K562 (cell line): ENCODE data around the gene CEP41. TPM values are rescaled to one million over a fixed set of nuclear protein-coding genes. Genes with fewer than 3 reads are reported as not detected.

ENCODE experiments used
- MCM5 ChIP-seq: fragments of 450-650 bp; IDR thresholded peaks from 2 replicates; pipeline ENCODE4 v1.6.1; 2016; ENCODE audit warnings: low read depth
- NR1H2 ChIP-seq: sonication (generic); formaldehyde crosslinking; IDR thresholded peaks from 2 replicates; pipeline ENCODE4 v1.4.0; 2020; ENCODE audit warnings: mild to moderate bottlenecking, missing genetic modification reagents
- NR3C1 ChIP-seq: sonication (generic); formaldehyde crosslinking; IDR thresholded peaks from 2 replicates; pipeline ENCODE4 v1.8.1; 2022; ENCODE audit warnings: missing genetic modification reagents
- PML ChIP-seq: IDR thresholded peaks from 2 replicates; pipeline ENCODE4 v1.6.1; 2012; ENCODE audit warnings: low read length, inconsistent platforms
- SIX5 ChIP-seq, 2 experiments: IDR thresholded peaks; 2 replicates each; pipeline ENCODE4 v1.6.1; 2011; ENCODE audit warnings: low read length in 2 of 2, borderline replicate concordance in 1 of 2, low read depth in 1 of 2, mild to moderate bottlenecking in 1 of 2, moderate library complexity in 1 of 2; ENCODE audit not compliant: insufficient read depth in 1 of 2
- SRSF7 ChIP-seq: fragments of 200-400 bp; formaldehyde crosslinking; optimal IDR thresholded peaks from 2 replicates; pipeline ENCODE3; 2017; ENCODE audit warnings: mild to moderate bottlenecking, low read depth, low read length
- ZNF561 ChIP-seq: fragments of 450-650 bp; formaldehyde crosslinking; conservative IDR thresholded peaks from 2 replicates; pipeline ENCODE4 v1.4.0; 2020; ENCODE audit warnings: mild to moderate bottlenecking, moderate library complexity
- ZNF586 ChIP-seq: fragments of 450-650 bp; formaldehyde crosslinking; conservative IDR thresholded peaks from 2 replicates; pipeline ENCODE4 v1.4.0; 2020; ENCODE audit warnings: mild to moderate bottlenecking, moderate library complexity
- polyA plus RNA-seq, 8 experiments: library from polyadenylated mRNA; depleted of rRNA in 4 of 8; stranded (reverse) in 5 of 8; unstranded in 3 of 8; fragments of >200 nt; fragmentation: Nextera tagmentation in 2 of 8; fragmentation: Illumina TruSeq in 1 of 8; extraction: Ambion mirVana in 2 of 8; extraction: Trizol in 1 of 8; gene quantifications; 2 replicates each; pipeline versions ENCODE4 v1.2.1 to v1.2.3, GENCODE V29; 2011 to 2014; ENCODE audit warnings: inconsistent platforms in 1 of 8, missing spikeins in 1 of 8
- total RNA-seq, 7 experiments: library from RNA; depleted of rRNA in 6 of 7; stranded (reverse); fragments of >200 nt in 6 of 7; fragmentation: Illumina TruSeq in 2 of 7; extraction: Trizol in 2 of 7; gene quantifications; 2 replicates each; pipeline versions ENCODE4 v1.2.1 to v1.2.3, GENCODE V29; 2011 to 2021; ENCODE audit warnings: low replicate concordance in 1 of 7
- TF ChIP-seq, protein P1 (sequence below): fragments of 200-800 bp; sonication (Bioruptor generic); IDR thresholded peaks from 2 replicates; pipeline ENCODE4 v1.6.1; 2016; ENCODE audit warnings: missing genetic modification characterization, missing compliant biosample characterization

The CEP41 gene
- total and polyA plus RNA-seq, 9 of the 15 experiments (the other 6 are each of a cell fraction or from before 2014, with no cell fraction given) = 1.5 to 15.5 (median 6.4) TPM

GRCh38 chr7:130446259-130446658 lies 5.4 kb upstream of the CEP41 start (continued):
- TF ChIP-seq, protein P1, sequence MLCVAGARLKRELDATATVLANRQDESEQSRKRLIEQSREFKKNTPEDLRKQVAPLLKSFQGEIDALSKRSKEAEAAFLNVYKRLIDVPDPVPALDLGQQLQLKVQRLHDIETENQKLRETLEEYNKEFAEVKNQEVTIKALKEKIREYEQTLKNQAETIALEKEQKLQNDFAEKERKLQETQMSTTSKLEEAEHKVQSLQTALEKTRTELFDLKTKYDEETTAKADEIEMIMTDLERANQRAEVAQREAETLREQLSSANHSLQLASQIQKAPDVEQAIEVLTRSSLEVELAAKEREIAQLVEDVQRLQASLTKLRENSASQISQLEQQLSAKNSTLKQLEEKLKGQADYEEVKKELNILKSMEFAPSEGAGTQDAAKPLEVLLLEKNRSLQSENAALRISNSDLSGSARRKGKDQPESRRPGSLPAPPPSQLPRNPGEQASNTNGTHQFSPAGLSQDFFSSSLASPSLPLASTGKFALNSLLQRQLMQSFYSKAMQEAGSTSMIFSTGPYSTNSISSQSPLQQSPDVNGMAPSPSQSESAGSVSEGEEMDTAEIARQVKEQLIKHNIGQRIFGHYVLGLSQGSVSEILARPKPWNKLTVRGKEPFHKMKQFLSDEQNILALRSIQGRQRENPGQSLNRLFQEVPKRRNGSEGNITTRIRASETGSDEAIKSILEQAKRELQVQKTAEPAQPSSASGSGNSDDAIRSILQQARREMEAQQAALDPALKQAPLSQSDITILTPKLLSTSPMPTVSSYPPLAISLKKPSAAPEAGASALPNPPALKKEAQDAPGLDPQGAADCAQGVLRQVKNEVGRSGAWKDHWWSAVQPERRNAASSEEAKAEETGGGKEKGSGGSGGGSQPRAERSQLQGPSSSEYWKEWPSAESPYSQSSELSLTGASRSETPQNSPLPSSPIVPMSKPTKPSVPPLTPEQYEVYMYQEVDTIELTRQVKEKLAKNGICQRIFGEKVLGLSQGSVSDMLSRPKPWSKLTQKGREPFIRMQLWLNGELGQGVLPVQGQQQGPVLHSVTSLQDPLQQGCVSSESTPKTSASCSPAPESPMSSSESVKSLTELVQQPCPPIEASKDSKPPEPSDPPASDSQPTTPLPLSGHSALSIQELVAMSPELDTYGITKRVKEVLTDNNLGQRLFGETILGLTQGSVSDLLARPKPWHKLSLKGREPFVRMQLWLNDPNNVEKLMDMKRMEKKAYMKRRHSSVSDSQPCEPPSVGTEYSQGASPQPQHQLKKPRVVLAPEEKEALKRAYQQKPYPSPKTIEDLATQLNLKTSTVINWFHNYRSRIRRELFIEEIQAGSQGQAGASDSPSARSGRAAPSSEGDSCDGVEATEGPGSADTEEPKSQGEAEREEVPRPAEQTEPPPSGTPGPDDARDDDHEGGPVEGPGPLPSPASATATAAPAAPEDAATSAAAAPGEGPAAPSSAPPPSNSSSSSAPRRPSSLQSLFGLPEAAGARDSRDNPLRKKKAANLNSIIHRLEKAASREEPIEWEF = no peak
- TF ChIP-seq ZNF561 (CRISPR knock-in tag) (no peak), SIX5 (IDR thresholded peaks at IDR 0.05; ENCODE audit: borderline replicate concordance in 1 of 2, insufficient read depth in 1 of 2, low read depth in 1 of 2, low read length in 2 of 2) (no peak), MCM5 (no peak), NR1H2 (CRISPR knock-in tag) (no peak), NR3C1 (no peak), ZNF586 (no peak), PML (no peak), SRSF7 (no peak)
